GM19395 (cell line): ENCODE data around the gene LINC00305.

Experiments
- ATAC-seq: cut with Tn5 transposase; IDR thresholded peaks from one replicate; pipeline ENCODE4 v1.9.1; 2021; ENCODE audit warnings: mild to moderate bottlenecking, moderate library complexity; ENCODE audit not compliant: unreplicated experiment

The LINC00305 gene

GRCh38 chr18:64037812-64038414 is 111.0 kb downstream of the LINC00305 start:
- ATAC-seq: peak; percentile 79

- no peak for ATAC-seq
Observed at GRCh38 chr18:64032312-64032711, 116.6 kb downstream of the LINC00305 start.

GRCh38 chr18:64031411-64031810 is 117.5 kb downstream of the LINC00305 start:
- no peak for ATAC-seq
